ENCODE data around the gene DECR2.

DECR2 gene

GRCh38 chr16:457732-458400 lies 56.2 kb downstream of the DECR2 start:
- TF ChIP-seq CTCF (IDR thresholded peaks at IDR 0.05; ENCODE audit: borderline replicate concordance, control extremely low read depth, extremely low read depth, insufficient read depth, missing control alignments), result no peak
- DNase-seq (ENCODE audit: low spot score), result no peak
- in situ Hi-C loops (cut with MboI; ENCODE audit: low sequenced_read_pairs, unreplicated experiment), result no loop called here

GRCh38 chr16:459761-460160 lies 58.1 kb downstream of the DECR2 start:
- in situ Hi-C loops (cut with MboI; ENCODE audit: low sequenced_read_pairs, unreplicated experiment), result no loop called here
- DNase-seq (ENCODE audit: low spot score), result no peak
- TF ChIP-seq CTCF (IDR thresholded peaks at IDR 0.05; ENCODE audit: borderline replicate concordance, control extremely low read depth, extremely low read depth, insufficient read depth, missing control alignments), result no peak

GRCh38 chr16:460787-461186 lies 59.1 kb downstream of the DECR2 start:
- in situ Hi-C loops (cut with MboI; ENCODE audit: low sequenced_read_pairs, unreplicated experiment), result no loop called here
- TF ChIP-seq CTCF (IDR thresholded peaks at IDR 0.05; ENCODE audit: borderline replicate concordance, control extremely low read depth, extremely low read depth, insufficient read depth, missing control alignments), result no peak
- no peak for DNase-seq (ENCODE audit: low spot score)
